ENCODE data around the gene STXBP6.
"Not testable (repeated sequence)": the region's sequence is repeated elsewhere in the genome, so short reads cannot be mapped to it uniquely, and the experiment has no call there.

The STXBP6 gene

GRCh38 chr14:24853446-24853845, 196.5 kb downstream of the STXBP6 start:
- DNase-seq (ENCODE audit: low read depth), result no peak

- no peak for DNase-seq (ENCODE audit: low read depth)
These were observed 197.5 kb downstream of the STXBP6 start for GRCh38 chr14:24852312-24853060.

- DNase-seq (ENCODE audit: low read depth), result no peak
These were observed 198.1 kb downstream of the STXBP6 start for GRCh38 chr14:24851837-24852236.

- DNase-seq (ENCODE audit: low read depth), result no peak
These were observed 198.5 kb downstream of the STXBP6 start for GRCh38 chr14:24851406-24851805.

- no peak for DNase-seq (ENCODE audit: low read depth)
These were observed 199.9 kb downstream of the STXBP6 start for GRCh38 chr14:24850072-24850471.

GRCh38 chr14:24849471-24849870, 200.5 kb downstream of the STXBP6 start:
- DNase-seq (ENCODE audit: low read depth), result no peak

GRCh38 chr14:24848102-24848790, 201.7 kb downstream of the STXBP6 start:
- DNase-seq (ENCODE audit: low read depth), result no peak

GRCh38 chr14:24847568-24848095, 202.3 kb downstream of the STXBP6 start:
- DNase-seq (ENCODE audit: low read depth), result no peak

- no peak for DNase-seq (ENCODE audit: low read depth)
These were observed 203.7 kb downstream of the STXBP6 start for GRCh38 chr14:24846261-24846660.

GRCh38 chr14:24845851-24846250, 204.1 kb downstream of the STXBP6 start:
- DNase-seq (ENCODE audit: low read depth), result no peak

GRCh38 chr14:24844011-24844410, 205.9 kb downstream of the STXBP6 start:
- no peak for DNase-seq (ENCODE audit: low read depth)

- no peak for DNase-seq (ENCODE audit: low read depth)
These were observed 206.5 kb downstream of the STXBP6 start for GRCh38 chr14:24843494-24843893.

GRCh38 chr14:24840204-24840893, 209.6 kb downstream of the STXBP6 start:
- DNase-seq (ENCODE audit: low read depth), result no peak

- no peak for DNase-seq (ENCODE audit: low read depth)
These were observed 210.2 kb downstream of the STXBP6 start for GRCh38 chr14:24839617-24840203.

GRCh38 chr14:24838945-24839616, 210.9 kb downstream of the STXBP6 start:
- DNase-seq (ENCODE audit: low read depth), result no peak

GRCh38 chr14:24837280-24838046, 212.5 kb downstream of the STXBP6 start:
- no peak for DNase-seq (ENCODE audit: low read depth)

GRCh38 chr14:24836324-24836723, 213.6 kb downstream of the STXBP6 start:
- not testable (repeated sequence) for DNase-seq (ENCODE audit: low read depth)

GRCh38 chr14:24834956-24835355, 215.0 kb downstream of the STXBP6 start:
- DNase-seq (ENCODE audit: low read depth), result no peak

GRCh38 chr14:24833385-24833784, 216.6 kb downstream of the STXBP6 start:
- no peak for DNase-seq (ENCODE audit: low read depth)

- DNase-seq (ENCODE audit: low read depth), result no peak
These were observed 218.3 kb downstream of the STXBP6 start for GRCh38 chr14:24831677-24832076.

- no peak for DNase-seq (ENCODE audit: low read depth)
These were observed 220.1 kb downstream of the STXBP6 start for GRCh38 chr14:24829862-24830261.
